ENCODE results near the gene AGR2. TPM values are rescaled to one million over a fixed set of nuclear protein-coding genes. Genes with fewer than 3 reads are reported as not detected.

Gene AGR2
- polyA plus RNA-seq, 1 of the 3 experiments (the other 2 are of a cell fraction), result not detected

DNA sequence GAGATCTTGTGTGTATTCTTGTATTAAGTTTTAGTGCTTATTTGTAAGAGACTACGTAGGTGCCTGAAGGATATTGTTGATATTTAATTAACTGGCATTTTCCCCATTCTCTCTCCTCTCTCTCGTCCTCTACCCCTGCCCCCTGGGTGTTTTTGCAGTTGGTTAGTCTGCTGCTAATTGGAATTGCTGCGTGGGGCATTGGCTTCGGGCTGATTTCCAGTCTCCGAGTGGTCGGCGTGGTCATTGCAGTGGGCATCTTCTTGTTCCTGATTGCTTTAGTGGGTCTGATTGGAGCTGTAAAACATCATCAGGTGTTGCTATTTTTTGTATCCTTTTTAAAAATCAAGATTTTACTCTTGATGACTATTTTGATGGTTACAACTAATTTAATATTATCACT, 28.7 kb downstream of the AGR2 start (continued):
- TF ChIP-seq TAF1 (IDR thresholded peaks at IDR 0.05; ENCODE audit: borderline replicate concordance, low read depth, low read length), result no peak
- TF ChIP-seq, protein P1, sequence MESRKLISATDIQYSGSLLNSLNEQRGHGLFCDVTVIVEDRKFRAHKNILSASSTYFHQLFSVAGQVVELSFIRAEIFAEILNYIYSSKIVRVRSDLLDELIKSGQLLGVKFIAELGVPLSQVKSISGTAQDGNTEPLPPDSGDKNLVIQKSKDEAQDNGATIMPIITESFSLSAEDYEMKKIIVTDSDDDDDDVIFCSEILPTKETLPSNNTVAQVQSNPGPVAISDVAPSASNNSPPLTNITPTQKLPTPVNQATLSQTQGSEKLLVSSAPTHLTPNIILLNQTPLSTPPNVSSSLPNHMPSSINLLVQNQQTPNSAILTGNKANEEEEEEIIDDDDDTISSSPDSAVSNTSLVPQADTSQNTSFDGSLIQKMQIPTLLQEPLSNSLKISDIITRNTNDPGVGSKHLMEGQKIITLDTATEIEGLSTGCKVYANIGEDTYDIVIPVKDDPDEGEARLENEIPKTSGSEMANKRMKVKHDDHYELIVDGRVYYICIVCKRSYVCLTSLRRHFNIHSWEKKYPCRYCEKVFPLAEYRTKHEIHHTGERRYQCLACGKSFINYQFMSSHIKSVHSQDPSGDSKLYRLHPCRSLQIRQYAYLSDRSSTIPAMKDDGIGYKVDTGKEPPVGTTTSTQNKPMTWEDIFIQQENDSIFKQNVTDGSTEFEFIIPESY (IDR thresholded peaks at IDR 0.05; ENCODE audit: borderline replicate concordance, low read depth), result no peak
- TF ChIP-seq, protein P2, sequence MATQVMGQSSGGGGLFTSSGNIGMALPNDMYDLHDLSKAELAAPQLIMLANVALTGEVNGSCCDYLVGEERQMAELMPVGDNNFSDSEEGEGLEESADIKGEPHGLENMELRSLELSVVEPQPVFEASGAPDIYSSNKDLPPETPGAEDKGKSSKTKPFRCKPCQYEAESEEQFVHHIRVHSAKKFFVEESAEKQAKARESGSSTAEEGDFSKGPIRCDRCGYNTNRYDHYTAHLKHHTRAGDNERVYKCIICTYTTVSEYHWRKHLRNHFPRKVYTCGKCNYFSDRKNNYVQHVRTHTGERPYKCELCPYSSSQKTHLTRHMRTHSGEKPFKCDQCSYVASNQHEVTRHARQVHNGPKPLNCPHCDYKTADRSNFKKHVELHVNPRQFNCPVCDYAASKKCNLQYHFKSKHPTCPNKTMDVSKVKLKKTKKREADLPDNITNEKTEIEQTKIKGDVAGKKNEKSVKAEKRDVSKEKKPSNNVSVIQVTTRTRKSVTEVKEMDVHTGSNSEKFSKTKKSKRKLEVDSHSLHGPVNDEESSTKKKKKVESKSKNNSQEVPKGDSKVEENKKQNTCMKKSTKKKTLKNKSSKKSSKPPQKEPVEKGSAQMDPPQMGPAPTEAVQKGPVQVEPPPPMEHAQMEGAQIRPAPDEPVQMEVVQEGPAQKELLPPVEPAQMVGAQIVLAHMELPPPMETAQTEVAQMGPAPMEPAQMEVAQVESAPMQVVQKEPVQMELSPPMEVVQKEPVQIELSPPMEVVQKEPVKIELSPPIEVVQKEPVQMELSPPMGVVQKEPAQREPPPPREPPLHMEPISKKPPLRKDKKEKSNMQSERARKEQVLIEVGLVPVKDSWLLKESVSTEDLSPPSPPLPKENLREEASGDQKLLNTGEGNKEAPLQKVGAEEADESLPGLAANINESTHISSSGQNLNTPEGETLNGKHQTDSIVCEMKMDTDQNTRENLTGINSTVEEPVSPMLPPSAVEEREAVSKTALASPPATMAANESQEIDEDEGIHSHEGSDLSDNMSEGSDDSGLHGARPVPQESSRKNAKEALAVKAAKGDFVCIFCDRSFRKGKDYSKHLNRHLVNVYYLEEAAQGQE (IDR thresholded peaks at IDR 0.05; ENCODE audit: low read depth, low read length), result no peak

DNA sequence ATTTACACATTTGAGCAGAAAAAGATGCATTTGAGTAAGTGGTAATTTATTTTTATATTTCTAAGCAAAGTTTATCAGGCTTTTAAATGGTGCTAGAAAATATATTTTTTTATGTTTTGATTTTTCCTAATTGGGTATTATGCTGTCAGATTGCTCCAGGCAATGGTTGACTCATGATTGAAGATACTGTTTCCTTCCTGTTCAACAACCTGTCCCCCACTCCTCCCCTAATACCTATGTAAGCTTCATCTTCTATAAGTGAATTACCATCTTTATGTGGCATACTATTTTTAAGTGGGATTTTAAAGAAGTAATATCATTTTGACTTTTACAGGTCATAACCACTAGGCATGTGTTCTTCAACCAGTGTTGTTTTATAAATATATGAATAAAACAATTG, 29.8 kb downstream of the AGR2 start:
- Histone ChIP-seq H3K9me2 (no peaks in the 10 kb centered on the region), H3F3A (replicated peaks; ENCODE audit: insufficient read depth) (no peaks in the 10 kb centered on the region), H3K27me3 (ENCODE audit: insufficient read depth) (no peaks in the 10 kb centered on the region), H2AFZ (ENCODE audit: low read depth) (no peak overlapping the region), H3K4me2 (no peak overlapping the region), H3K27ac (ENCODE audit: low read depth in 2 of 2, low read length in 1 of 2) (no peak overlapping the region), H3K9me3 (no peaks in the 10 kb centered on the region), H3K79me2 (ENCODE audit: insufficient read depth) (no peaks in the 10 kb centered on the region), H4K20me1 (ENCODE audit: insufficient read depth) (no peaks in the 10 kb centered on the region), H3K9ac (no peak overlapping the region), H3K36me3 (replicated peaks in 1 of 2; ENCODE audit: control insufficient read depth in 1 of 2, insufficient read depth in 2 of 2, low read length in 1 of 2) (no peaks in the 10 kb centered on the region), H3K4me3 (ENCODE audit: low read depth in 2 of 2, low read length in 1 of 2) (no peak overlapping the region), H3K4me1 (ENCODE audit: control insufficient read depth in 1 of 2, insufficient read depth in 2 of 2, low read depth in 1 of 2, low read length in 1 of 2) (no peaks in the 10 kb centered on the region)
- ChIA-PET POLR2A (no interaction called here), CTCF (interaction anchor here (1.2 to 1.5 kb wide), 3 partner anchors 19 to 143 kb away, joined by 3 to 5 read pairs (median 4); no protein-coding TSS in a partner anchor)
- DNase-seq, result no peak
- TF ChIP-seq SMC3 (IDR thresholded peaks at IDR 0.05; ENCODE audit: low read depth, low read length), result no peak
- TF ChIP-seq JUND (IDR thresholded peaks at IDR 0.05), result no peak
- TF ChIP-seq, protein P3, sequence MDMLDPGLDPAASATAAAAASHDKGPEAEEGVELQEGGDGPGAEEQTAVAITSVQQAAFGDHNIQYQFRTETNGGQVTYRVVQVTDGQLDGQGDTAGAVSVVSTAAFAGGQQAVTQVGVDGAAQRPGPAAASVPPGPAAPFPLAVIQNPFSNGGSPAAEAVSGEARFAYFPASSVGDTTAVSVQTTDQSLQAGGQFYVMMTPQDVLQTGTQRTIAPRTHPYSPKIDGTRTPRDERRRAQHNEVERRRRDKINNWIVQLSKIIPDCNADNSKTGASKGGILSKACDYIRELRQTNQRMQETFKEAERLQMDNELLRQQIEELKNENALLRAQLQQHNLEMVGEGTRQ (IDR thresholded peaks at IDR 0.05; ENCODE audit: borderline replicate concordance, low read depth, low read length), result no peak
- TF ChIP-seq TEAD4 (IDR thresholded peaks at IDR 0.05; ENCODE audit: borderline replicate concordance, insufficient read depth), result no peak
- TF ChIP-seq, protein P4, sequence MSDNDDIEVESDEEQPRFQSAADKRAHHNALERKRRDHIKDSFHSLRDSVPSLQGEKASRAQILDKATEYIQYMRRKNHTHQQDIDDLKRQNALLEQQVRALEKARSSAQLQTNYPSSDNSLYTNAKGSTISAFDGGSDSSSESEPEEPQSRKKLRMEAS (IDR thresholded peaks at IDR 0.05; ENCODE audit: low read depth), result no peak
- TF ChIP-seq, protein P2 (IDR thresholded peaks at IDR 0.05; ENCODE audit: low read depth, low read length), result no peak
